KMS-11 (cell line): Measurements from ENCODE around the gene SPINT1.

Source experiments
- H2AFZ ChIP-seq: fragments of 200-600 bp; sonication (generic); 2 replicates; pipeline ENCODE4 v1.6.1; 2016; ENCODE audit warnings: antibody characterized with exemption, mixed run types, low read depth
- H3K27ac ChIP-seq: fragments of 200-600 bp; sonication (generic); 2 replicates; pipeline ENCODE4 v1.6.1; 2016; ENCODE audit warnings: mild to moderate bottlenecking, mixed run types
- H3K27me3 ChIP-seq: fragments of 200-600 bp; sonication (generic); 2 replicates; pipeline ENCODE4 v1.6.1; 2017; ENCODE audit warnings: mild to moderate bottlenecking, low read depth, mixed run types, moderate library complexity; ENCODE audit not compliant: insufficient read depth
- H3K36me3 ChIP-seq: fragments of 200-600 bp; sonication (generic); 2 replicates; pipeline ENCODE4 v1.6.1; 2017; ENCODE audit warnings: mild to moderate bottlenecking, mixed run types; ENCODE audit not compliant: insufficient read depth
- H3K4me1 ChIP-seq: fragments of 200-600 bp; sonication (generic); 2 replicates; pipeline ENCODE4 v1.6.1; 2016; ENCODE audit warnings: mild to moderate bottlenecking, low read depth, mixed run types; ENCODE audit not compliant: poor library complexity, severe bottlenecking
- H3K4me2 ChIP-seq: fragments of 200-600 bp; sonication (generic); 2 replicates; pipeline ENCODE4 v1.7.0; 2016; ENCODE audit warnings: mild to moderate bottlenecking, mixed run types
- H3K4me3 ChIP-seq: fragments of 200-600 bp; sonication (generic); IDR thresholded peaks from 2 replicates; pipeline ENCODE4 v1.6.1; 2017; ENCODE audit warnings: low read depth, low read length, mixed read lengths; ENCODE audit not compliant: insufficient read depth
- H3K79me2 ChIP-seq: fragments of 200-600 bp; sonication (generic); 2 replicates; pipeline ENCODE4 v1.6.1; 2016; ENCODE audit warnings: low read depth, mixed run types; ENCODE audit not compliant: insufficient read depth
- H3K9ac ChIP-seq: fragments of 200-600 bp; sonication (generic); 2 replicates; pipeline ENCODE4 v1.6.1; 2016; ENCODE audit warnings: mild to moderate bottlenecking, mixed run types
- H4K20me1 ChIP-seq: fragments of 200-600 bp; sonication (generic); 2 replicates; pipeline ENCODE4 v1.6.1; 2016; ENCODE audit warnings: mild to moderate bottlenecking, mixed run types; ENCODE audit not compliant: insufficient read depth
- TF ChIP-seq, protein P1 (sequence below): fragments of 200-600 bp; sonication (generic); conservative IDR thresholded peaks from 2 replicates; pipeline ENCODE4 v1.6.1; 2017; ENCODE audit warnings: low read depth, mild to moderate bottlenecking, antibody characterized with exemption, low read length, moderate library complexity, mixed read lengths

SPINT1 gene

DNA sequence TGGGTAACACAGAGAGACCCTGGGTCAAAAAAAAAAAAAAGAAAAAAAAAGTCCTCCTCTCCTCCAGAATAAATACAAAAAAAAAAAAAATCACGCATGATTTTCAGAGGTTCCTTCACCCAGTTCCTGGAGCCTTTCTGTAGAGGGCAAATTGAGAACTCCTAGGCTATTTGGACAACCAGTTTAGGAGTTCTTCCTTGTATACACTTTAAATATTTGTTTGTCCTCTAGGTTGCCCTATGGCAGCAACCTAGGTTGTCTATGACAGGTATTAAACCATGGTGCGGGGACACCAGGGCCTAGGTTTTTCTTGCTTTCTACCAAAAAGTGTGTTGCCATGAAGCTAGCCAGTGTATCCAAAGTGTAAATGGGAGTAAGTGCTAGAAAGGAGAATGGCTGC, 40.8 kb upstream of the SPINT1 start:
- Histone ChIP-seq H3K79me2 (no peaks in the 10 kb centered on the region), H3K4me1 (peaks cover 8% of the 10 kb centered on the region)

DNA sequence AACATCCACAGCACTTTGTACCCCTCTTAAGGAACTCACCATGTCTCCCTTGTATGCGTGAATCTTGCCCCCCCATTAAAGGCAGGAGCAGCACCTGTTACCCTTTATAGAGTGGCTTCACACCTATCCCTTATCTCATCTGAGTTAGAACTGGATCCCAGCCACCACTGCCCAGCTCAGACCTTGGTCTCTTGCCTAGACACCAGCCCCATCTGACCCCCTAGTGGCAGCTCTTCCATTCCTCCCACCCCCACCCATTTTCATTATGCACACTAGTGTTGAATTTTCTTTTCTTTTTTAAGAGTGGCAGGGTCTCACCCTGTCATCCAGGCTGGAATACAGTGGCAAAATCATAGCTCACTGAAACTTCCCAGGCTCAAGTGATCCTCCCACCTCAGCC, 40.2 kb upstream of the SPINT1 start:
- no peak overlapping the region for H3K9ac ChIP-seq
- no peaks in the 10 kb centered on the region for H4K20me1 ChIP-seq
- TF ChIP-seq, protein P1, sequence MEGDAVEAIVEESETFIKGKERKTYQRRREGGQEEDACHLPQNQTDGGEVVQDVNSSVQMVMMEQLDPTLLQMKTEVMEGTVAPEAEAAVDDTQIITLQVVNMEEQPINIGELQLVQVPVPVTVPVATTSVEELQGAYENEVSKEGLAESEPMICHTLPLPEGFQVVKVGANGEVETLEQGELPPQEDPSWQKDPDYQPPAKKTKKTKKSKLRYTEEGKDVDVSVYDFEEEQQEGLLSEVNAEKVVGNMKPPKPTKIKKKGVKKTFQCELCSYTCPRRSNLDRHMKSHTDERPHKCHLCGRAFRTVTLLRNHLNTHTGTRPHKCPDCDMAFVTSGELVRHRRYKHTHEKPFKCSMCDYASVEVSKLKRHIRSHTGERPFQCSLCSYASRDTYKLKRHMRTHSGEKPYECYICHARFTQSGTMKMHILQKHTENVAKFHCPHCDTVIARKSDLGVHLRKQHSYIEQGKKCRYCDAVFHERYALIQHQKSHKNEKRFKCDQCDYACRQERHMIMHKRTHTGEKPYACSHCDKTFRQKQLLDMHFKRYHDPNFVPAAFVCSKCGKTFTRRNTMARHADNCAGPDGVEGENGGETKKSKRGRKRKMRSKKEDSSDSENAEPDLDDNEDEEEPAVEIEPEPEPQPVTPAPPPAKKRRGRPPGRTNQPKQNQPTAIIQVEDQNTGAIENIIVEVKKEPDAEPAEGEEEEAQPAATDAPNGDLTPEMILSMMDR = no peak
- H3K27me3 ChIP-seq = no peaks in the 10 kb centered on the region
- H3K4me2 ChIP-seq = no peak overlapping the region
- H3K4me3 ChIP-seq = no peak overlapping the region
- no peaks in the 10 kb centered on the region for H3K36me3 ChIP-seq
- H3K27ac ChIP-seq = no peak overlapping the region
- H2AFZ ChIP-seq = no peak overlapping the region
- peaks cover 11% of the 10 kb centered on the region for H3K4me1 ChIP-seq
- no peaks in the 10 kb centered on the region for H3K79me2 ChIP-seq

More for the DNA sequence above, 40.8 kb upstream of the SPINT1 start:
- H4K20me1 ChIP-seq = no peaks in the 10 kb centered on the region
- H2AFZ ChIP-seq = no peak overlapping the region
- no peak overlapping the region for H3K4me2 ChIP-seq
- no peak overlapping the region for H3K27ac ChIP-seq
- TF ChIP-seq, protein P1 = no peak
- no peak overlapping the region for H3K9ac ChIP-seq
- no peaks in the 10 kb centered on the region for H3K27me3 ChIP-seq
- H3K36me3 ChIP-seq = no peaks in the 10 kb centered on the region
- no peak overlapping the region for H3K4me3 ChIP-seq

DNA sequence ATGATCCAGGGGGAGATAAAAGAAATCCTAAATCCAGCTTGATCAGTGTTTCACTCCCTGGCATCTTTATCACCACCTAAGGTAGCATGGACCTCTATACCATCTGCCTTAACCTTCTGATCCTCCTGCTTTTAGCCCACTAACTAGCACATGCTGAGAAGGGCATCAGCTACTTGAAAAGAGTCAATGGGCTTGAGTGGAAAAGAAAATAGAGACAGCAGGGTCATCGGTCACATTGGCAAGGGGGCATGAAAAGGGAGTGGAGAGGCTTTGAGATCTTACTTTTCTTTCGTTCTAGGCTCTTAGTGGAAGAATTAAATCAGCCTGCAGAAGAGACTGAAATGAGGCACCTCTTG, 37.2 kb upstream of the SPINT1 start:
- Histone ChIP-seq H2AFZ (peak overlapping the region; percentile 99), H3K4me3 (peak overlapping the region; percentile 42), H3K36me3 (no peaks in the 10 kb centered on the region), H3K79me2 (no peaks in the 10 kb centered on the region), H3K4me2 (peak overlapping the region; percentile 69), H4K20me1 (no peaks in the 10 kb centered on the region), H3K27ac (peak overlapping the region; percentile 90), H3K27me3 (no peaks in the 10 kb centered on the region), H3K4me1 (peaks cover 11% of the 10 kb centered on the region), H3K9ac (peak overlapping the region; percentile 93)
- TF ChIP-seq, protein P1 = no peak

DNA sequence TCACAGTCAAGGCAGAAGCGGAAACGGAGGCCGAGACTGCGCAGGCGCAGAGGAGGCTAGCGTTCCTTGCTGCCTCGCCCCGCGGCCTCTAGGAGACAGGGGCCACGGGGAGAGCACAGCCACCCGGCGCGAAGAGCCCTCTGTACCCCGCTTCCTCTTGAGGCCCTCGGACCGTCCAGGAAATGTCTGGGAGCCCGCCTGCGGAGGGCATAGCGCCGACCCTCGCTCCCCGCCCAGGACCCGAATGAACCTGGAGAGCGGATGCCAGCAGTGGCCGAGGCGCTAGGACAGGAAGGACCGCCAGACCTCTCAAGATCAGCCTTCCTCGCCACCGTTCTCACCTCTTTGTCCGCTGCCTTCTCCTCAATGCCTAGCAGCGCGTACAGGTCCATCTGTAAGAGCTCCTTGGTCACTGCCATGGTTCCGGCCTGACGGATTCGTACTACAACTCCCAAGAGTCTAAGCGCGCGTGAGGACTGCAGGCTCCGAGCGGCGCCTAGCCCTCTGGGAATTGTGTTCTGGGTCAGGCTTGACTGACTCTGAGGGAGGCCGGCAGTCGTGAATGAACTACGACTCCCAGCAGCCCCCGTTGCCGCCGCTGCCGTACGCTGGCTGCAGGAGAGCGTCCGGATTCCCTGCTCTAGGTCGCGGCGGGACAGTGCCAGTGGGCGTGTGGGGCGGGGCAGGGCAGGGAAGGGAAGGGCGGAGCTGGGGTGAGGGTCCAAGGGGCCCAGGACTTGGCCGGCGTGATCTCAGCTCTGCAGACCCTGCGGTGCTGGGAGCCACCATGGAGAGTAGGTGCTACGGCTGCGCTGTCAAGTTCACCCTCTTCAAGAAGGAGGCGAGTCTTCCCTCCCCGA, 36.6 kb upstream of the SPINT1 start, which contains the start of the genes DNAJC17 and ZFYVE19:
TSS of gene DNAJC17 (minus strand) at position 446 of the 860 bp plus-strand sequence. CDS start at position 419, 27 bp downstream.
TSS of gene ZFYVE19 (plus strand) at position 62 of the 860 bp plus-strand sequence. CDS start at position 563, 501 bp downstream.
- TF ChIP-seq, protein P1 = no peak
- Histone ChIP-seq H3K4me3 (peak within 1 kb of the TSS; percentile 42), H3K27ac (peak within 1 kb of the TSS; percentile 90), H3K27me3 (no peaks in the 10 kb centered on the region), H2AFZ (peak within 1 kb of the TSS; percentile 99), H3K4me1 (peaks cover 11% of the 10 kb centered on the region), H3K4me2 (peak within 1 kb of the TSS; percentile 69), H3K9ac (peak within 1 kb of the TSS; percentile 93), H4K20me1 (no peaks in the 10 kb centered on the region), H3K36me3 (no peaks in the 10 kb centered on the region), H3K79me2 (no peaks in the 10 kb centered on the region)
